BE2C (cell line): Measurements from ENCODE around the gene PTPN13.

Source experiments
- DNase-seq: peaks from one replicate; pipeline ENCODE4 v3.0.0-alpha.2; 2020
- H3K27me3 ChIP-seq: fragments of 250-450 bp; sonication (Bioruptor Pico); 2 replicates; pipeline ENCODE4 v1.5.1; 2020; ENCODE audit warnings: mild to moderate bottlenecking
- H3K36me3 ChIP-seq: fragments of 250-450 bp; sonication (Bioruptor Pico); 2 replicates; pipeline ENCODE4 v1.5.1; 2020; ENCODE audit warnings: mild to moderate bottlenecking
- H3K4me1 ChIP-seq: fragments of 250-450 bp; sonication (Bioruptor Pico); 2 replicates; pipeline ENCODE4 v1.5.1; 2020
- H3K4me3 ChIP-seq: 2 replicates; pipeline ENCODE4 v1.5.1; 2011; ENCODE audit warnings: low read depth, low read length
- H3K9me3 ChIP-seq: fragments of 250-450 bp; sonication (Bioruptor Pico); 2 replicates; pipeline ENCODE4 v1.5.1; 2020
- CTCF ChIP-seq: IDR thresholded peaks from 2 replicates; pipeline ENCODE4 v1.5.1; 2012; ENCODE audit warnings: mild to moderate bottlenecking, low read depth, low read length

Gene PTPN13

DNA sequence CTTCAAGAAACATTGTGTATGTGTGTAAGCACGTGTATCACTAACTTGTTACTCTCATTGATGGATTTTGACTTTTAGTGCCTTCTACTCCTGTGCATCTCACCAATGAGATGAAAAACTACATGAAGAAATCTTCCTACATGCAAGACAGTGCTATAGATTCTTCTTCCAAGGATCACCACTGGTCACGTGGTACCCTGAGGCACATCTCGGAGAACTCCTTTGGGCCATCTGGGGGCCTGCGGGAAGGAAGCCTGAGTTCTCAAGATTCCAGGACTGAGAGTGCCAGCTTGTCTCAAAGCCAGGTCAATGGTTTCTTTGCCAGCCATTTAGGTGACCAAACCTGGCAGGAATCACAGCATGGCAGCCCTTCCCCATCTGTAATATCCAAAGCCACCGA, 168.5 kb downstream of the PTPN13 start:
- Histone ChIP-seq H3K4me3 (no peak overlapping the region), H3K4me1 (no peaks in the 10 kb centered on the region), H3K27me3 (no peaks in the 10 kb centered on the region), H3K36me3 (peaks cover 16% of the 10 kb centered on the region), H3K9me3 (no peaks in the 10 kb centered on the region)
- DNase-seq = no peak
- no peak for TF ChIP-seq CTCF

- H3K9me3 ChIP-seq = no peaks in the 10 kb centered on the region
- H3K27me3 ChIP-seq = no peaks in the 10 kb centered on the region
- no peak overlapping the region for H3K4me3 ChIP-seq
- peaks cover 5% of the 10 kb centered on the region; the same call in 1 of the 2 replicates for H3K4me1 ChIP-seq
- no peak for DNase-seq
- H3K36me3 ChIP-seq = peaks cover 4% of the 10 kb centered on the region
- TF ChIP-seq CTCF = no peak
These were observed 175.7 kb downstream of the PTPN13 start for GRCh38 chr4:86769794-86770193.

DNA sequence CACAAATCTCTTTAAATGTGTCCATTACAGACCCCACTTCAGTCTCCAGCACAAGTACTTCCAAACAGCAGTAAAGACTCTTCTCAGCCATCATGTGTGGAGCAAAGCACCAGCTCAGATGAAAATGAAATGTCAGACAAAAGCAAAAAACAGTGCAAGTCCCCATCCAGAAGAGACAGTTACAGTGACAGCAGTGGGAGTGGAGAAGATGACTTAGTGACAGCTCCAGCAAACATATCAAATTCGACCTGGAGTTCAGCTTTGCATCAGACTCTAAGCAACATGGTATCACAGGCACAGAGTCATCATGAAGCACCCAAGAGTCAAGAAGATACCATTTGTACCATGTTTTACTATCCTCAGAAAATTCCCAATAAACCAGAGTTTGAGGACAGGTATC, 177.0 kb downstream of the PTPN13 start:
- H3K36me3 ChIP-seq = peaks cover 11% of the 10 kb centered on the region
- no peaks in the 10 kb centered on the region for H3K9me3 ChIP-seq
- H3K4me3 ChIP-seq = no peak overlapping the region
- TF ChIP-seq CTCF = no peak
- H3K4me1 ChIP-seq = peaks cover 5% of the 10 kb centered on the region; the same call in 1 of the 2 replicates
- no peaks in the 10 kb centered on the region for H3K27me3 ChIP-seq
- DNase-seq = no peak

- peaks cover 5% of the 10 kb centered on the region; the same call in 1 of the 2 replicates for H3K4me1 ChIP-seq
- H3K27me3 ChIP-seq = no peaks in the 10 kb centered on the region
- TF ChIP-seq CTCF = no peak
- H3K4me3 ChIP-seq = no peak overlapping the region
- no peaks in the 10 kb centered on the region for H3K9me3 ChIP-seq
- peaks cover 7% of the 10 kb centered on the region; the same call in 1 of the 2 replicates for H3K36me3 ChIP-seq
- no peak for DNase-seq
These were observed 180.9 kb downstream of the PTPN13 start for GRCh38 chr4:86775061-86775460.

DNA sequence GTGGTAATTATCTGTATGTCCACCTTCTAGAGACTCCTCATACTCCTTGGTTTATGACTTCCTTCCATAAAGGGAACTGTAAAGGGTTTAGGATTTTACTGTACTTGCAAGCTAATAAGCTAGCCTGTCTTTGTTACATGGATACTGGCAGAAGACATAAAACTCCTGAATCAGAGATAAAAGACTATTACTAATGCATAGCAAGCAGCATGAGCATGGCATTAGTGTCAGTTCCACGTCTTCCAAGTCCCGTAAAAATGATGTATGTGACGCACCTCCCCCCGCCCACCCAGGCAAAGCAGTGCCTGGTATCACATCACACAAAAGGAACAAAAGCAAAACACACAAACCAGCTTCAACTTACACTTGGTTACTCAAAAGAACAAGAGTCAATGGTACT, 184.1 kb downstream of the PTPN13 start:
- Histone ChIP-seq H3K9me3 (no peaks in the 10 kb centered on the region), H3K36me3 (peaks cover 7% of the 10 kb centered on the region; the same call in 1 of the 2 replicates), H3K4me1 (peaks cover 5% of the 10 kb centered on the region; the same call in 1 of the 2 replicates), H3K27me3 (no peaks in the 10 kb centered on the region), H3K4me3 (no peak overlapping the region)
- TF ChIP-seq CTCF = no peak
- no peak for DNase-seq

DNA sequence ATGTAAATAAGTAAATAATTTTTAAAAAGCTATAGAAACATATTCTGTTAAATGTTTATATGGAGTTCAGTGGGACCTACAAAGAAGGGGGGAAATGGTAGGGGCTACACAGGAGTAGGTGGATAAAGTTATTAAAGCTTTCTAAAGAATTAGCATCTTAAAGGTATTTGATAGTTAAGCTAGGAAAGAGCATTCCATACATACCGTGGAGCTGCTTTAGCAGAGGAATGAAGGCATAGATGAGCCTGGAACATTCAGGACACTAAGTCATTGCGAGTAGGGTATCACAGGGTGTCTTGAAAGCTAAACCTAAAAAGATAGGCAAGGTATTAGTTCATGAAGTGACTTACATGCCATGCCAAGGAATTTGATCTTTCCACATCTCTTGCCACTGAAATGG, 194.7 kb downstream of the PTPN13 start:
- DNase-seq = no peak
- no peak for TF ChIP-seq CTCF
- Histone ChIP-seq H3K9me3 (no peaks in the 10 kb centered on the region), H3K4me3 (no peak overlapping the region), H3K27me3 (no peaks in the 10 kb centered on the region), H3K4me1 (no peaks in the 10 kb centered on the region), H3K36me3 (peaks cover 6% of the 10 kb centered on the region; the same call in 1 of the 2 replicates)
